Measurements from ENCODE around the gene GNB3.

GRCh38 chr12:6850796-6851152 lies 10.0 kb downstream of the GNB3 start:
- TF ChIP-seq CTCF (IDR thresholded peaks at IDR 0.05) (no peak), POLR2A (IDR thresholded peaks at IDR 0.05) (no peak)

All from lower leg skin (tissue), 3 donors.